Body of pancreas (tissue), 4 donors: ENCODE results near the gene EBLN2. TPM values are rescaled to one million over a fixed set of nuclear protein-coding genes. Genes with fewer than 3 reads are reported as not detected.

Source experiments
- ATAC-seq: fragments of 150-250 bp; one replicate; pipeline ENCODE4 v1.9.1; 2016
- DNase-seq, 4 donors: peaks; one replicate each; pipeline ENCODE4 v3.0.0-alpha.2; 2019
- H3K27ac ChIP-seq, 4 donors: fragments of 200-600 bp; sonication (generic); 1 replicate in 3 of 4; 2 replicates in 1 of 4; pipeline versions ENCODE4 v1.5.1 to v1.6.1; 2016 to 2019; ENCODE audit warnings: mild to moderate bottlenecking in 1 of 4, mixed read lengths in 1 of 4, moderate library complexity in 1 of 4
- H3K27me3 ChIP-seq, 2 donors: fragments of 200-600 bp; sonication (generic); one replicate each; pipeline ENCODE4 v1.6.0; 2016; ENCODE audit warnings: mild to moderate bottlenecking in 1 of 2
- H3K36me3 ChIP-seq, 2 donors: fragments of 200-600 bp; sonication (generic); replicated peaks in 1 of 2; 2 replicates each; pipeline ENCODE4 v1.5.1; 2016; ENCODE audit warnings: low read depth in 2 of 2; ENCODE audit not compliant: insufficient read depth in 1 of 2
- H3K4me1 ChIP-seq: fragments of 200-600 bp; sonication (generic); one replicate; pipeline ENCODE4 v1.6.0; 2016
- H3K4me3 ChIP-seq, 2 donors: fragments of 200-600 bp; sonication (generic); 1 replicate in 1 of 2; 2 replicates in 1 of 2; pipeline ENCODE4 v1.5.1; 2016 to 2019
- H3K9me3 ChIP-seq, 3 donors: fragments of 200-600 bp; sonication (generic); 1 replicate in 2 of 3; 2 replicates in 1 of 3; pipeline ENCODE4 v1.5.1; 2016
- CTCF ChIP-seq, 7 experiments: fragments of 450-650 bp in 4 of 7; fragments of 200-600 bp in 3 of 7; sonication (generic) in 3 of 7; IDR thresholded peaks; one replicate each; pipeline ENCODE4 v1.5.1; 2016 to 2019; ENCODE audit warnings: antibody characterized with exemption in 7 of 7
- POLR2A ChIP-seq, 3 donors: fragments of 450-650 bp; IDR thresholded peaks; one replicate each; pipeline ENCODE4 v1.6.1; 2016; ENCODE audit warnings: antibody characterized with exemption in 3 of 3, mild to moderate bottlenecking in 2 of 3
- WGBS, 2 donors: methylation state at CpG; one replicate each; pipeline ENCODE4 v1.1.5; 2017; 5-methylcytosine and 5-hydroxymethylcytosine counted together
- intact Hi-C: fragments of 100-400 bp; cut with DNase I; formaldehyde crosslinking; loops from one replicate; pipeline ENCODE4 v1.15.1; 2023
- total RNA-seq, 2 donors: library from RNA; depleted of rRNA; stranded (reverse); fragments of >200 nt; gene quantifications; one replicate each; pipeline ENCODE4 v1.1.0, GENCODE V29; 2016

Gene EBLN2
- total RNA-seq, 2 donors from 2014 or later, result 6.7 to 11.5 TPM

- intact Hi-C loops, result no loop called here
- no peak for DNase-seq
- WGBS, 2 donors, result 76 to 78% methylated on average over 1 of the region's 1 CpG
- ATAC-seq, result no peak
- no peak overlapping the region for H3K4me3 ChIP-seq
- no peaks in the 10 kb centered on the region for H3K9me3 ChIP-seq
- H3K27ac ChIP-seq, result no peak overlapping the region
- peaks cover 25% of the 10 kb centered on the region for H3K4me1 ChIP-seq
- H3K27me3 ChIP-seq, result no peaks in the 10 kb centered on the region
- TF ChIP-seq CTCF (IDR thresholded peaks at IDR 0.05), result no peak
- no peak for TF ChIP-seq POLR2A (IDR thresholded peaks at IDR 0.05)
- H3K36me3 ChIP-seq, result peaks cover 0 to 3% of the 10 kb centered on the region in 2 donors
These were observed 18.0 kb upstream of the EBLN2 start for GRCh38 chr3:73043414-73043813.

- ATAC-seq (no peak), DNase-seq (no peak)
- no peak overlapping the region for H3K4me3 ChIP-seq
- H3K27me3 ChIP-seq, result no peaks in the 10 kb centered on the region
- TF ChIP-seq POLR2A (IDR thresholded peaks at IDR 0.05) (no peak), CTCF (IDR thresholded peaks at IDR 0.05) (no peak)
- no peaks in the 10 kb centered on the region for H3K9me3 ChIP-seq
- intact Hi-C loops, result no loop called here
- WGBS, 2 donors, result 82 to 96% methylated on average over 6 of the region's 6 CpGs
- H3K4me1 ChIP-seq, result peaks cover 18% of the 10 kb centered on the region
- H3K36me3 ChIP-seq, result peaks cover 0 to 3% of the 10 kb centered on the region in 2 donors
- no peak overlapping the region for H3K27ac ChIP-seq
These were observed 16.1 kb upstream of the EBLN2 start for GRCh38 chr3:73045391-73045790.

GRCh38 chr3:73046195-73046594 lies 15.3 kb upstream of the EBLN2 start:
- Histone ChIP-seq H3K27me3 (no peaks in the 10 kb centered on the region), H3K36me3 (peaks cover 0 to 3% of the 10 kb centered on the region in 2 donors), H3K4me3 (no peak overlapping the region), H3K9me3 (no peaks in the 10 kb centered on the region), H3K27ac (no peak overlapping the region), H3K4me1 (peaks cover 16% of the 10 kb centered on the region)
- WGBS, 2 donors, result 27 to 31% methylated on average over 2 of the region's 2 CpGs
- intact Hi-C loops, result no loop called here
- DNase-seq, result no peak
- ATAC-seq, result no peak
- no peak for TF ChIP-seq POLR2A (IDR thresholded peaks at IDR 0.05)
- TF ChIP-seq CTCF (IDR thresholded peaks at IDR 0.05), result no peak

DNA sequence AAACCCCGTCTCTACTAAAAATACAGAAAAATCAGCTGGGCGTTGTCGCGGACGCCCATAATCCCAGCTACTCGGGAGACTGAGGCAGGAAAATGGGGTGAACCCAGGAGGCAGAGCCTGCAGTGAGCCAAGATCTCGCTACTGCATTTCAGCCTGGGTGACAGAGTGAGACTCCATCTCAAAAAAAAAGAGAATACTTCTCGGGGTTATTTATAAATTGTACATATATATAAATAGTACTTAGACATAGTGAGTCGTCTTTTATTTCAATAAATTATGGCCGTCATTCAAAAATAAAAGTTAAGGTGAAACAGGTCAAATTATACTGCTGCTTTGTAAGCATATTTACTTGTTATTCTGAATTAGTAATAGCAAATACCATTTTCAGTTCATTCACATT lies 12.1 kb upstream of the EBLN2 start:
- Histone ChIP-seq H3K36me3 (peaks cover 0 to 3% of the 10 kb centered on the region in 2 donors), H3K9me3 (no peaks in the 10 kb centered on the region), H3K27me3 (no peaks in the 10 kb centered on the region), H3K4me3 (no peak overlapping the region), H3K27ac (no peak overlapping the region), H3K4me1 (peaks cover 8% of the 10 kb centered on the region)
- DNase-seq (no peak), ATAC-seq (no peak)
- 89 to 92% methylated on average over 10 of the region's 10 CpGs for WGBS, 2 donors
- intact Hi-C loops, result no loop called here
- TF ChIP-seq CTCF (IDR thresholded peaks at IDR 0.05) (no peak), POLR2A (IDR thresholded peaks at IDR 0.05) (no peak)

GRCh38 chr3:73052857-73053256 lies 8.6 kb upstream of the EBLN2 start:
- intact Hi-C loops, result loop anchor here (10.0 kb wide), 2 partner anchors 108 to 188 kb away; no protein-coding TSS in a partner anchor
- ATAC-seq, result no peak
- Histone ChIP-seq H3K36me3 (peaks cover 0 to 3% of the 10 kb centered on the region in 2 donors), H3K27me3 (no peaks in the 10 kb centered on the region), H3K4me1 (no peaks in the 10 kb centered on the region), H3K9me3 (no peaks in the 10 kb centered on the region), H3K4me3 (no peak overlapping the region), H3K27ac (no peak overlapping the region)
- no peak for DNase-seq
- TF ChIP-seq CTCF (IDR thresholded peaks at IDR 0.05) (no peak), POLR2A (IDR thresholded peaks at IDR 0.05) (no peak)
- 46 to 60% methylated on average over 2 of the region's 2 CpGs for whole genome bisulfite sequencing, 2 donors
